ENCODE data around the gene CYP2S1.

GRCh38 chr19:41189425-41190065 lies 3.5 kb upstream of the CYP2S1 start:
- TF ChIP-seq CTCF (conservative IDR thresholded peaks at IDR 0.05; ENCODE audit: low read length), result no peak
- TF ChIP-seq EZH2phosphoT487 (IDR thresholded peaks at IDR 0.05; ENCODE audit: borderline replicate concordance, low read depth, low read length), result no peak

All from OCI-LY7 (cell line).